Effector memory CD4-positive, alpha-beta T cell (primary cell): ENCODE results near the gene OR4K13.

Experiments
- DNase-seq, 3 donors: peaks; one replicate each; pipeline ENCODE4 v3.0.0-alpha.2; 2020
- H3K27ac ChIP-seq: 2 replicates; pipeline ENCODE4 v1.7.0; 2013; ENCODE audit warnings: mild to moderate bottlenecking, low read length, moderate library complexity; ENCODE audit not compliant: insufficient read depth, poor library complexity, severe bottlenecking
- H3K27me3 ChIP-seq: replicated peaks from 2 replicates; pipeline ENCODE4 v1.7.0; 2013; ENCODE audit warnings: mild to moderate bottlenecking, low read length; ENCODE audit not compliant: insufficient read depth, control insufficient read depth, poor library complexity, severe bottlenecking
- H3K36me3 ChIP-seq: 2 replicates; pipeline ENCODE4 v1.7.0; 2013; ENCODE audit warnings: mild to moderate bottlenecking, low read length, moderate library complexity; ENCODE audit not compliant: control insufficient read depth, insufficient read depth
- H3K4me1 ChIP-seq: 2 replicates; pipeline ENCODE4 v1.7.0; 2013; ENCODE audit warnings: low read length, mild to moderate bottlenecking; ENCODE audit not compliant: control insufficient read depth, insufficient read depth, poor library complexity, severe bottlenecking
- H3K4me3 ChIP-seq: 2 replicates; pipeline ENCODE4 v1.7.0; 2013; ENCODE audit warnings: low read length, low read depth, mild to moderate bottlenecking; ENCODE audit not compliant: insufficient read depth, poor library complexity, severe bottlenecking
- H3K9me3 ChIP-seq: 2 replicates; pipeline ENCODE4 v1.7.0; 2013; ENCODE audit warnings: mild to moderate bottlenecking, low read length, moderate library complexity; ENCODE audit not compliant: control insufficient read depth
- total RNA-seq, 3 donors: gene quantifications; one replicate each; lab custom pipeline; 2026; lab: John Stamatoyannopoulos, UW

OR4K13 gene
- total RNA-seq, result 0 reads per million in 3 donors

- no peak for DNase-seq
- Histone ChIP-seq H3K4me3 (no peak within 1 kb of the TSS), H3K27me3 (no peaks in the 10 kb centered on the region)
Measured at GRCh38 chr14:20035938-20036337, at the start of gene OR4K13. OR4K13 (minus strand) TSS chr14:20036038; CDS start chr14:20034758, 1,280 bp downstream.

GRCh38 chr14:20059745-20060144, 23.9 kb upstream of the OR4K13 start, which contains the start of gene OR4L1:
OR4L1 (plus strand) TSS chr14:20060045; CDS start chr14:20060045, 0 bp downstream.
- no peaks in the 10 kb centered on the region for H3K36me3 ChIP-seq
- H3K4me3 ChIP-seq, result no peak within 1 kb of the TSS
- H3K9me3 ChIP-seq, result peaks cover 1% of the 10 kb centered on the region
- DNase-seq, result no peak
- H3K27me3 ChIP-seq, result no peaks in the 10 kb centered on the region
- H3K4me1 ChIP-seq, result no peaks in the 10 kb centered on the region
- H3K27ac ChIP-seq, result no peak within 1 kb of the TSS

More at GRCh38 chr14:20035938-20036337, at the start of gene OR4K13:
- Histone ChIP-seq H3K27ac (no peak within 1 kb of the TSS), H3K36me3 (no peaks in the 10 kb centered on the region), H3K9me3 (no peaks in the 10 kb centered on the region), H3K4me1 (no peaks in the 10 kb centered on the region)

DNA sequence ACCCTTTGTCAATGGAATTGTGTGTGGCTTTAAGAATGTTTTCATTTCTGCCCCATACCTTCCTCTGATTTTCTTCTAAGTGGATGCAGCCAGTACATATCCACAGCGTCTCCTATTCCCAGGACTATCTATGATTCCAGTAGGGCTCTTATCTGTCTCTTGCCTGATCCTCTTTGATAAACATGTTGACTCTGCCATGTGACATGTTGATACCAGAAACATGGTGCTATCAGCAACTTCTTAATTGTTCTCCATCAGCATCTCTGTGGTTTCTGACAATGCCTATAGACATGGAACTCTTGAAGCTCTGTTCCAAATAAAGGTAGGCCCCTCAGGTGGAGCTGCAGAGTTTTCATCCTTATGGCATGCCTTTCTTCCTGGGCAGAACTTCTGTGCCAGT, 12.4 kb upstream of the OR4K13 start:
- Histone ChIP-seq H3K36me3 (no peaks in the 10 kb centered on the region), H3K9me3 (no peaks in the 10 kb centered on the region), H3K27me3 (peaks cover 2% of the 10 kb centered on the region), H3K4me1 (no peaks in the 10 kb centered on the region), H3K4me3 (no peak overlapping the region), H3K27ac (no peak overlapping the region)
- no peak for DNase-seq

- H3K27me3 ChIP-seq, result no peaks in the 10 kb centered on the region
- no peak overlapping the region for H3K4me3 ChIP-seq
- H3K36me3 ChIP-seq, result no peaks in the 10 kb centered on the region
- H3K27ac ChIP-seq, result no peak overlapping the region
- DNase-seq, result no peak
- no peaks in the 10 kb centered on the region for H3K9me3 ChIP-seq
- H3K4me1 ChIP-seq, result no peaks in the 10 kb centered on the region
Measured at GRCh38 chr14:20044243-20044642, 8.4 kb upstream of the OR4K13 start.

- Histone ChIP-seq H3K27me3 (no peaks in the 10 kb centered on the region), H3K4me3 (no peak overlapping the region), H3K9me3 (no peaks in the 10 kb centered on the region), H3K27ac (no peak overlapping the region), H3K36me3 (no peaks in the 10 kb centered on the region), H3K4me1 (no peaks in the 10 kb centered on the region)
- DNase-seq, result no peak
Measured at GRCh38 chr14:20035449-20035848, 389 bp downstream of the OR4K13 start.

- no peak for DNase-seq
- Histone ChIP-seq H3K4me3 (no peak overlapping the region), H3K27ac (no peak overlapping the region), H3K36me3 (no peaks in the 10 kb centered on the region), H3K4me1 (no peaks in the 10 kb centered on the region), H3K9me3 (no peaks in the 10 kb centered on the region), H3K27me3 (no peaks in the 10 kb centered on the region)
Measured at GRCh38 chr14:20031058-20031457, 4.8 kb downstream of the OR4K13 start.

- Histone ChIP-seq H3K4me3 (no peak within 1 kb of the TSS), H3K9me3 (no peaks in the 10 kb centered on the region), H3K27me3 (no peaks in the 10 kb centered on the region), H3K27ac (no peak within 1 kb of the TSS), H3K4me1 (no peaks in the 10 kb centered on the region), H3K36me3 (no peaks in the 10 kb centered on the region)
- DNase-seq, result no peak
Measured at GRCh38 chr14:20019257-20019865, 16.5 kb downstream of the OR4K13 start, which contains the start of gene OR4K14. OR4K14 (minus strand) TSS chr14:20019307; CDS start chr14:20015193, 4,114 bp downstream.

DNA sequence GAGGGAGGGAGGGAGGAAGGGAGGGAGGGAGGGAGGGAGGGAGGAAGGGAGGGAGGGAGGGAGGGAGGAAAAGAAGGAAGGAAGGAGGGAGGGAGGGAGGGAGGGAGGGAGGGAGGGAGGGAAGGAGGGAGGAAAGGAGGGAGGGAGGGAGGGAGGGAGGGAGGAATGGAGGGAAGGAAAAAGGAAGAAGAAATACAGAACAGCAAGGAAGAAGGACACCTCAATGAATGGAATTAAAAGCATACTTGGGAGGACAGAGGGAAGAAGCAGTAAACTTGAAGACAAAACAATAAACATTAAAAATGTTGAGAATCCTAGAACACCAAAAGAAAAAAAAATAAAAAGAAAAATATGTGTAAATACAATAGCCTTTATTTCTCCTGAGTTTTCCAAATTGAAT, 27.7 kb downstream of the OR4K13 start:
- Histone ChIP-seq H3K27ac (no peak overlapping the region), H3K36me3 (no peaks in the 10 kb centered on the region), H3K4me1 (no peaks in the 10 kb centered on the region), H3K4me3 (no peak overlapping the region), H3K27me3 (no peaks in the 10 kb centered on the region), H3K9me3 (no peaks in the 10 kb centered on the region)
- DNase-seq, result no peak

DNA sequence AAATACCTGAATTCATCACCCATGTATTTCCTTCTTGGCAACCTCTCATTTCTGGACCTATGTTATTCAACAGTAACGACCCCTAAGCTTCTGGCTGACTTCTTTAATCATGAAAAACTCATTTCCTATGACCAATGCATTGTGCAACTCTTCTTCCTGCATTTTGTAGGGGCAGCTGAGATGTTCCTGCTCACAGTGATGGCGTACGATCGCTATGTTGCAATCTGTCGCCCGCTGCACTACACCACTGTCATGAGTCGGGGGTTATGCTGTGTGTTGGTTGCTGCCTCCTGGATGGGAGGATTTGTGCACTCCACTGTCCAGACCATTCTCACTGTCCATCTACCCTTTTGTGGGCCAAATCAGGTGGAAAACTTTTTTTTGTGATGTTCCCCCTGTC, 33.5 kb downstream of the OR4K13 start:
- Histone ChIP-seq H3K4me3 (no peak overlapping the region), H3K27ac (no peak overlapping the region), H3K4me1 (no peaks in the 10 kb centered on the region), H3K36me3 (no peaks in the 10 kb centered on the region), H3K27me3 (no peaks in the 10 kb centered on the region), H3K9me3 (no peaks in the 10 kb centered on the region)
- DNase-seq, result no peak

DNA sequence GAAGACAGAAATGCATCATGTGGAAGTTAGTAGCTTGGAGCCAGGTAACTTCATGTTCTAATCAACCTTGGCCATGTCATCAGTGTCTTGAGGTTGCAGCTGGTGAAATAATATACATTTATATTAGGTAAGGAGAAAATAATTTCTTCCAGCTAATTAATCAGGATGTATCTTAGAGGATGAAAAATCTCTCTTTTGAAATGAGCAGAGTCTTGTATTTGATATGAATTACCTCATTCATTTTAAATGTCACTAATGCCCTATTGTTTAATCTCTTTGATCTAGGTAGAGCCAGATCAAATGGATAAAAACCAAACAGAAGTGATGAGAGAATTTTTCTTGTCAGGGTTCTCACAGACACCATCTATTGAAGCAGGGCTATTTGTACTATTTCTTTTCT, 34.0 kb downstream of the OR4K13 start, which contains the start of gene OR4Q2:
Gene OR4Q2 (plus strand): TSS at position 301 of the 400 bp plus-strand sequence.
- no peak for DNase-seq
- Histone ChIP-seq H3K27ac (no peak within 1 kb of the TSS), H3K36me3 (no peaks in the 10 kb centered on the region), H3K4me1 (no peaks in the 10 kb centered on the region), H3K4me3 (no peak within 1 kb of the TSS), H3K9me3 (no peaks in the 10 kb centered on the region), H3K27me3 (no peaks in the 10 kb centered on the region)
